Natural killer cell (primary cell): ENCODE measurements around the gene TRIAP1. TPM values are rescaled to one million over a fixed set of nuclear protein-coding genes. Genes with fewer than 3 reads are reported as not detected.
A peak's percentile ranks its signal among the peaks of the same experiment; 100 is the strongest.

Experiments
- ATAC-seq, 3 donors: fragments of 150-1000 bp in 2 of 3; fragments of 200-7000 bp in 1 of 3; cut with Tn5 transposase; 1 replicate in 1 of 3; 2 replicates in 2 of 3; pipeline ENCODE4 v1.10.0; 2021; ENCODE audit warnings: mild to moderate bottlenecking in 2 of 3, moderate library complexity in 2 of 3
- DNase-seq, 2 donors: peaks; one replicate each; pipeline versions ENCODE4 v3.0.0 to v3.0.0-alpha.2; 2013 to 2021; ENCODE audit warnings: mixed read lengths in 1 of 2
- H3K27ac ChIP-seq: one replicate; pipeline ENCODE4 v1.5.1; 2013; ENCODE audit warnings: mild to moderate bottlenecking, low read length
- H3K27me3 ChIP-seq: one replicate; pipeline ENCODE4 v1.6.1; 2013; ENCODE audit warnings: low read length; ENCODE audit not compliant: control insufficient read depth, insufficient read depth
- H3K36me3 ChIP-seq: one replicate; pipeline ENCODE4 v1.6.1; 2013; ENCODE audit warnings: low read length; ENCODE audit not compliant: control insufficient read depth, insufficient read depth
- H3K4me1 ChIP-seq: one replicate; pipeline ENCODE4 v1.6.1; 2013; ENCODE audit warnings: low read length; ENCODE audit not compliant: control insufficient read depth, insufficient read depth
- H3K4me3 ChIP-seq: one replicate; pipeline ENCODE4 v1.5.1; 2013; ENCODE audit warnings: low read length
- H3K9me3 ChIP-seq: one replicate; pipeline ENCODE4 v1.6.1; 2013; ENCODE audit warnings: low read length; ENCODE audit not compliant: control insufficient read depth, insufficient read depth
- H3K27ac Mint-ChIP-seq, 2 donors: one replicate each; pipeline ENCODE4 v1.8.0; 2022; ENCODE audit warnings: mild to moderate bottlenecking in 2 of 2, mixed read lengths in 2 of 2, moderate library complexity in 1 of 2
- H3K27me3 Mint-ChIP-seq, 2 donors: one replicate each; pipeline ENCODE4 v1.8.0; 2022; ENCODE audit warnings: low read depth in 2 of 2, mixed read lengths in 2 of 2
- H3K36me3 Mint-ChIP-seq: one replicate; pipeline ENCODE4 v1.8.0; 2022; ENCODE audit warnings: mixed read lengths
- H3K4me1 Mint-ChIP-seq, 2 donors: one replicate each; pipeline ENCODE4 v1.8.0; 2022; ENCODE audit warnings: mixed read lengths in 2 of 2
- H3K4me3 Mint-ChIP-seq: one replicate; pipeline ENCODE4 v1.8.0; 2022; ENCODE audit warnings: mild to moderate bottlenecking, moderate library complexity, mixed read lengths
- H3K9me3 Mint-ChIP-seq, 2 donors: one replicate each; pipeline ENCODE4 v1.8.0; 2022; ENCODE audit warnings: mixed read lengths in 2 of 2
- WGBS: methylation state at CpG from one replicate; pipeline ENCODE4 v1.1.7; 2013; ENCODE audit warnings: missing lambda C conversion rate; ENCODE audit not compliant: insufficient coverage; 5-methylcytosine and 5-hydroxymethylcytosine counted together
- intact Hi-C: fragments of 100-400 bp; cut with micrococcal nuclease; formaldehyde crosslinking; loops from one replicate; pipeline ENCODE4 v1.14.2; 2022
- total RNA-seq, 4 donors: library from RNA; stranded (reverse); fragments of 120-200 nt in 1 of 4; gene quantifications; one replicate each; pipeline versions ENCODE4 v1.2.3 to v1.2.4, GENCODE V29; 2013 to 2022
- TF ChIP-seq, protein P1 (sequence below): fragments of 200-600 bp; IDR thresholded peaks from one replicate; pipeline ENCODE4 v1.8.0; 2022; ENCODE audit warnings: antibody characterized with exemption

The TRIAP1 gene
- total RNA-seq = 10 to 100 TPM; 21.3 to 25.8 (median 24.2) TPM
- 21.0 TPM for total RNA-seq (2013)

DNA sequence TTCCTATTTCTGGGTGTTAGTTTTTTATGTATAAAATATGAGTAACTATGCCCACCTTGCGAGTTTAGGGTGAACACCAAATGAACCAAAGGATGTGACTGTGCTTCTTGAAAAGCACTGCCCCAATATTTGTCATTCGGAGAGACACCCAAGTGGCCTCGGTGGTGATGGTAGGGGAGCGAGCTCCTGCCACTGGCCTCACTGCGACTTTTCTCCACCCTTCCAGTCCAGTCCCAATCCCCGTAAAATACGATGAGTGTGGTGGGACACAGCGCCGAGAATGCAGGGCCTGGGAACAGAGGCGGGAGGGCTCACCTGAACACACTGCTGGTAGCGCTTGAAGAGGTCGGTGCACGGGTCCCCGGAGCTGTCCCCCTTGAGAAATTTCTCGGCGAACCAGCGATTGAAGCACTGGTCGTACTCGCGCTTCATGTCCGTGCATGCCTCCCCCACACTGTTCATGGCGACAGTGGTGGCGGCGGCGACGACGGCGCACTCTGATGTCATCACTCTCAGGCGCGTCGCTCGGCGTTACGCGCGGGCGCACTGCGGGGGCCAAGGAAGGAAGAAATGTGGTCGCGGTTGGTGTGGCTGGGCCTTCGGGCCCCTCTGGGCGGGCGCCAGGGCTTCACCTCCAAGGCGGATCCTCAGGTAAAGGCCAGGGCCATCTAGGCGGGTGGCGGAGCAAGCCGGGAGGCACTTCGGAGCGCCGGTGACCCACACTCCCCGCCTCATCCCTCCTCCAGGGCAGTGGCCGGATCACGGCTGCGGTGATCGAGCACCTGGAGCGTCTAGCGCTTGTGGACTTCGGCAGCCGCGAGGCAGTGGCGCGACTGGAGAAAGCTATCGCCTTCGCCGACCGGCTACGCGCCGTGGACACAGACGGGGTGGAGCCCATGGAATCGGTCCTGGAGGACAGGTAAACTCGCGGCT lies at the start of gene TRIAP1, which contains the start of gene GATC:
TSS of gene TRIAP1 (minus strand) at position 474 of the 933 bp plus-strand sequence. CDS start at position 462, 12 bp downstream.
TSS of gene GATC (plus strand) at position 534 of the 933 bp plus-strand sequence. CDS start at position 571, 37 bp downstream.
- Histone ChIP-seq H3K27me3 (no peaks in the 10 kb centered on the region), H3K9me3 (no peaks in the 10 kb centered on the region), H3K4me3 (peak within 1 kb of the TSS; percentile 91), H3K36me3 (peaks cover 24% of the 10 kb centered on the region), H3K4me1 (peaks cover 21% of the 10 kb centered on the region), H3K27ac (peak within 1 kb of the TSS; percentile 85)
- H3K36me3 Mint-ChIP-seq = no peaks in the 10 kb centered on the region
- no peaks in the 10 kb centered on the region for H3K27me3 Mint-ChIP-seq
- peak within 1 kb of the TSS; percentile 99 for H3K4me3 Mint-ChIP-seq
- peak within 1 kb of the TSS; percentile 95 to 96 for H3K27ac Mint-ChIP-seq
- peaks cover 25 to 27% of the 10 kb centered on the region in 2 donors for H3K4me1 Mint-ChIP-seq
- intact Hi-C loops = loop anchor here (1.0 to 2.0 kb wide), 2 partner anchors 8 to 89 kb away; partner anchors contain the start of genes COX6A1 and RNF10
- TF ChIP-seq, protein P1, sequence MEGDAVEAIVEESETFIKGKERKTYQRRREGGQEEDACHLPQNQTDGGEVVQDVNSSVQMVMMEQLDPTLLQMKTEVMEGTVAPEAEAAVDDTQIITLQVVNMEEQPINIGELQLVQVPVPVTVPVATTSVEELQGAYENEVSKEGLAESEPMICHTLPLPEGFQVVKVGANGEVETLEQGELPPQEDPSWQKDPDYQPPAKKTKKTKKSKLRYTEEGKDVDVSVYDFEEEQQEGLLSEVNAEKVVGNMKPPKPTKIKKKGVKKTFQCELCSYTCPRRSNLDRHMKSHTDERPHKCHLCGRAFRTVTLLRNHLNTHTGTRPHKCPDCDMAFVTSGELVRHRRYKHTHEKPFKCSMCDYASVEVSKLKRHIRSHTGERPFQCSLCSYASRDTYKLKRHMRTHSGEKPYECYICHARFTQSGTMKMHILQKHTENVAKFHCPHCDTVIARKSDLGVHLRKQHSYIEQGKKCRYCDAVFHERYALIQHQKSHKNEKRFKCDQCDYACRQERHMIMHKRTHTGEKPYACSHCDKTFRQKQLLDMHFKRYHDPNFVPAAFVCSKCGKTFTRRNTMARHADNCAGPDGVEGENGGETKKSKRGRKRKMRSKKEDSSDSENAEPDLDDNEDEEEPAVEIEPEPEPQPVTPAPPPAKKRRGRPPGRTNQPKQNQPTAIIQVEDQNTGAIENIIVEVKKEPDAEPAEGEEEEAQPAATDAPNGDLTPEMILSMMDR = no peak
- no peaks in the 10 kb centered on the region for H3K9me3 Mint-ChIP-seq
- ATAC-seq = peak; percentile 95 to 97 (median 95)
- peak; percentile 91 to 93 for DNase-seq
- WGBS = under 1% methylated on average over 73 of the region's 73 CpGs

DNA sequence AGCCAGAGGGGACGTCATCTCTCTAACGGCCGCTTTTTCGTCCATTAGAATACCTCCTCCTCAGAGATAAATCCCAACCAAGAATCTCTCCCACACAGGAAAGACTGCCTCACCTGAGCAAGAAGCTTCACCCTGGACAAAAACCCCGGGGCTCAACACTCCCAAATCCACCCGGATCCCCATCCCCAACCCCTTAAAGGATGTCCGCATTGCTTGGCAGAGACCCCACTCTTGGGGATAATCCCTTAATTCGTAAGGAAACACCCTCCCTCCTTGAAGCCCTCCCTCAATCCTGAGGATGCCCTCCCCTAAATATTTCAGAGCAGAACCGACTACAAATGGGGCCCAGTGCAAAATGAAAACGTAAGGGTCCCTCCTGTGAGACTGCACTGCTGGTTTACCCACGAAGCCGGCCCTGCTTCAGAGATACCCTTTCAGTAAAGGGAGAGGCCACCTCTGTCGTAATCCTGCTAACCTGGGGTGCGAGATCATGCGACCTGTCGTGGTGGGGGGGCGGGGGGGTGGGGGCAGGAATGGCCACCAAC lies 49.1 kb upstream of the TRIAP1 start:
- WGBS = 43% methylated on average over 16 of the region's 17 CpGs
- no peak for DNase-seq
- peaks cover 44 to 46% of the 10 kb centered on the region in 2 donors for H3K4me1 Mint-ChIP-seq

DNA sequence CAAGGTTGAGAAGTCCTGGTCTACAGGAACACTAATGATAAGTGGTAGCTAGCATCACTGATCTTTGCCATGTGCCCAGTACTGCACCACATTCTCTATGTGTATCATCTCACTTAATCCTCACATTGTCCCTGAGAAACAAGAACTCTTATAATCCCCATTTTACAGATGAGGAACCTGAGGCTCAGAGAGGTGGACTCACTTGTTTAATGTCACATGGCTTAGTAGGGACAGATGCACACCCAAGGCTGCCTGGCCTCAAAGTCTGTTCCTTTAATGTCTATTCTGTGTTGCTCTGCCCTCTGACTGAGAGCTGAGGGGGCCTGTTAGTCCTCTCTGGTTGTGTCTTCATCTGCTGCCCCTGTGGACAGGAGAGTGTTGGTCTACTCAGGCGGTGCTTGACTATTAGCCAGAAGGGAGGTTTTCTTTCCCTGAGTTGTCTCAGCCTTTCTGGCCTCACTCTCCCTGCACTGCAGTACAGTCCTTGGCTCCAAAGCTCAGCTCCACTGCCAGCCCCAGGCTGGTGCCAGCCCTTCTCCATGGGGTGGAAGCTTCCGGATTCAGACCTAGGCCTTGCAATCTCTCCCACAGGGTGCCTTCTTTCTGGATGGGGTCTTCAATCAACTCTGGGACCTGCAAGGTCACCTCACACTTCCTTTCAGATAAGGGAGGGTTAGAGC lies 44.8 kb upstream of the TRIAP1 start:
- Histone ChIP-seq H3K36me3 (peaks cover 2% of the 10 kb centered on the region), H3K9me3 (no peaks in the 10 kb centered on the region), H3K4me1 (peaks cover 7% of the 10 kb centered on the region), H3K27me3 (no peaks in the 10 kb centered on the region), H3K4me3 (no peak overlapping the region), H3K27ac (no peak overlapping the region)
- intact Hi-C loops = no loop called here
- 100% methylated on average over 2 of the region's 2 CpGs for WGBS
- Mint-ChIP-seq H3K4me3 (no peak overlapping the region), H3K9me3 (no peaks in the 10 kb centered on the region), H3K27ac (peak overlapping the region; percentile 41 to 54), H3K36me3 (no peaks in the 10 kb centered on the region), H3K27me3 (no peaks in the 10 kb centered on the region), H3K4me1 (peaks cover 30 to 41% of the 10 kb centered on the region in 2 donors)
- ATAC-seq (no peak), DNase-seq (no peak)
- TF ChIP-seq, protein P1 = no peak

More for the DNA sequence above, 49.1 kb upstream of the TRIAP1 start:
- Mint-ChIP-seq H3K4me3 (peak overlapping the region; percentile 95), H3K27me3 (no peaks in the 10 kb centered on the region), H3K36me3 (no peaks in the 10 kb centered on the region), H3K27ac (peak overlapping the region; percentile 90), H3K9me3 (no peaks in the 10 kb centered on the region)
- peaks cover 3% of the 10 kb centered on the region for H3K36me3 ChIP-seq
- TF ChIP-seq, protein P1 = no peak
- no peaks in the 10 kb centered on the region for H3K27me3 ChIP-seq
- H3K4me1 ChIP-seq = peaks cover 11% of the 10 kb centered on the region
- peak in 2 of 3 donors; percentile 1 to 5 for ATAC-seq
- no peaks in the 10 kb centered on the region for H3K9me3 ChIP-seq
- peak overlapping the region; percentile 70 for H3K27ac ChIP-seq
- H3K4me3 ChIP-seq = peak overlapping the region; percentile 72
- intact Hi-C loops = loop anchor here (5.0 kb wide), 1 partner anchor 43 kb away; no protein-coding TSS in a partner anchor
